GM19438 (cell line): Measurements from ENCODE around the gene TMTC1.

Source experiments
- ATAC-seq: cut with Tn5 transposase; IDR thresholded peaks from one replicate; pipeline ENCODE4 v1.9.1; 2021; ENCODE audit warnings: low read depth; ENCODE audit not compliant: unreplicated experiment

Gene TMTC1

DNA sequence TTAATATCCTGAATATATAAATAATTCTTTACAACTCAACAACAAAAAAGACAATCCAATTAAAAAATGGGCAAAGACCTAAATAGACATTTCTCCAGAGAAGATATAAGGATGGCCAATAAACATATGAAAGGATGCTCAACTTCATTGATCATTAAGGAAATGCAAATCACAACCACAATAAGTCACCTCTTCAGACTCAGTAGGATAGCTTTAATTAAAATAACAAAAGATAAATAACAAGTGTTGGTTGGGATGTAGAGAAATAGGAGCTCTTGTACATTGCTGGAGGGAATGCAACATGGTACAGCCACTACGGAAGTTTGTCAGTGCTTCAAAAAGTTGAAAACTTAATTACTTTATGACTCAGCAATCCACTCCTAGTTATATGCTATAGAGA is 156.5 kb downstream of the TMTC1 start:
- no peak for ATAC-seq

DNA sequence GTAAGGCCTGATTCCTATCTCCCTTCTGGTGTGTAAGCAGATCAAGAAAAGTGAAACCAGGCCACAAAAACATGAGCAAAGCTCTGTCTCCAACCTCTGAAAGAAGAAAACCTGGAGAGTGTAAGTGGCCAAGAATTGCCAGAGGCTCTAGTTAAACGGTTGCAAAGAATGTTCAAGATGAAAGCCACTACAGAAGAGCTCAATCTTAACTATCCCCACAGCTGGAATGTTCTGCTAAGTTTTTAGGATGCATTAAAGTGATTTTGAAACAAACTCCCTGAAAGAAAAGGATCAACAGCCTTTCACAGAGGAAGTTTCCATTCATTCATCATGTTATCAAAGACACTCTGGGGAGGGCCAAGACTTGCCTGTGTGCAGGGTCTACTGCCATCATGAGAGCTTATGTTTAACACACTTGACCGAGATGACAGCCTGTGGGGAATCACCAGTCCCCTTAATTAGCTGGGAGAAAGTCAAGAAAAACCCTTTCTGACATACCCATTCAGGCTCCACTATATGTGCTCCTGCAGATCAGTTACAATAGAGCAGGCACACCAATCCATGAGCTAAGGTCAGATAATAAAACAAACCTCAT is 158.3 kb downstream of the TMTC1 start:
- ATAC-seq = no peak

DNA sequence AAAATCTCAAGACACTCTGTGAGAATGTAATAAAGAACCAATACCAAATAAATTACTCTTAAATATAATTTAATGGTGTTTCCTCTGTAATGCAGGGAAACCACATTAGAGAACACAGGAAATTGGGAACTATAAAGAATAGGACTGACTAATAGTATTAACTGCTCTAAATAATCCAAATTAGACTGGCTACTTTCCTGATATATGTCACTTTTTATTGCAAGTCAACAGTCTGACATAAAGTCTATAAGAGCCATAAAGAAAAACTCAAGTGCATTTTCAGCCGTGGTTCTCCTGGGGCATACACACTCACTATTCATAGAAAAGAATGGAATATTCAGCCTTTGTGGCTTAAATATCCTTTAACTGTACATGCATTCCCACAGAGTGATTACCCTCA is 161.5 kb downstream of the TMTC1 start:
- ATAC-seq = no peak

DNA sequence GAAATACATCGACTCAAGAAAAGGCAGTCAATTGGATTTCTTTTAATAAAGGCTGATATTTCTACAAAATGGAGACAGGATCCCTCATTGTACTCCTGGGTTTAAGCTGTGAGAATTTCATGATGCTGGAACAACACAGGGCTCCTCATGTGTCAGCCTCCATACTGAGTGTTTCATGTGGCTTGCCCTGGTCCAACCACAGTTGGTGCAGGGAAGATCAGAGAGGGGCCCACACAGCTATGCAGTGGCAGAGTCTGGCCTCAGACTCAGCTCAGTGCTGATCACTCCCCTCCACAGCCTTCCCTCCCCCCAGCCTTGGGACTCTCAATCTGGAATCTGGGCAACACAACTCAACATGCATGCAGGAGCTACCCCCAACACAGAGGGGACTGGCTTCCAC is 163.7 kb downstream of the TMTC1 start:
- no peak for ATAC-seq

DNA sequence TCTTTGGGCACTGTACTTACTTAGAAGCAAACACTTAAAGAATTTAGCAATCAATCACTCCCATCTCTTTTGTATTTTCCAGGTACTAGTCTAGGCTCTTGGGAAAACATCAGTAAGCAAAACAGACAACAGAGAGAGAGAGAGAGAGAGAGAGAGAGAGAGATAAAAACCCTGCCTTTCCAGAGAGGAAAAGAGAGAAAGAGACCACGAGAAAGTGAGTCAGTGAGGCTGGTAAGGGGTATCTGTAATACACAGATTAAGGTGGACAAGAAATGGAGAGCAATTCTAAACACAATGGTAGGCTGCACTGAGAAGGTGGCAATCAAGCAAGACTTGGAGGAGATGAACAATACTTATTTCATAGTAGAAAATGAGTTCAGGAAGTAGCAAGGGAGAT is 166.3 kb downstream of the TMTC1 start:
- no peak for ATAC-seq

DNA sequence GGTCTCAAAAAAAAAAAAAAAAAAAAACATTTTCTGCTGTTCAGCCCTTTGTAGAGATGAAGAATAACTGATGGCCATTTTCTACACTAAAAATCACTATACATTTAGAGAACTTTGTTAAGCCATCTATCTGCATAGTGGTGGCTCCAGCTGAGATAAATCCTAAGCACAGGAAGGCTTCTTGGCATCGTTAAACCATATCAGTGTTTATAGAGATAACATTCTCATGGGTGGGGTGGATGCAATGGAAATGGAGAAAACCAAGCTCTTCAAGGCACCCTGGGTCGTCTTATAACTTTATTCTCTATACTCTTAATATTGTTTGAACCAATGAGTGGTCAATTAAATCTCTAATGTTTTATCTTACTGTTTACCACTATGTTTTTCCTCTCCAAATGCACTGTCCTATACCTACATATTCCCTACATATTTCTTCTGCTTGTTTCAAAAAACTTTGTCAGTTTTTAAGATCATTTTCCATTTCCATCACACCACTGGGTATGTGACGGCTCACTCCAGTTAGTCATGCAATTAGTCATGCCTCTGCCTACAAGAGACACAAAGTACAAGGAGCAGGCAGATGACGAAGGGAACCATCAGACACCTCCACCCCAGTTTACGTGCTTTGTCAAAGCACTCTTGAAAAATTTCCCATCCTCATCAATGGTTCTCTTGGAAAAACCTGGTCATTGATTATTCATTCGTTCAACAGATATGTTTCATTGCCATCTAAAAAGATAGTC is 166.9 kb downstream of the TMTC1 start:
- no peak for ATAC-seq

DNA sequence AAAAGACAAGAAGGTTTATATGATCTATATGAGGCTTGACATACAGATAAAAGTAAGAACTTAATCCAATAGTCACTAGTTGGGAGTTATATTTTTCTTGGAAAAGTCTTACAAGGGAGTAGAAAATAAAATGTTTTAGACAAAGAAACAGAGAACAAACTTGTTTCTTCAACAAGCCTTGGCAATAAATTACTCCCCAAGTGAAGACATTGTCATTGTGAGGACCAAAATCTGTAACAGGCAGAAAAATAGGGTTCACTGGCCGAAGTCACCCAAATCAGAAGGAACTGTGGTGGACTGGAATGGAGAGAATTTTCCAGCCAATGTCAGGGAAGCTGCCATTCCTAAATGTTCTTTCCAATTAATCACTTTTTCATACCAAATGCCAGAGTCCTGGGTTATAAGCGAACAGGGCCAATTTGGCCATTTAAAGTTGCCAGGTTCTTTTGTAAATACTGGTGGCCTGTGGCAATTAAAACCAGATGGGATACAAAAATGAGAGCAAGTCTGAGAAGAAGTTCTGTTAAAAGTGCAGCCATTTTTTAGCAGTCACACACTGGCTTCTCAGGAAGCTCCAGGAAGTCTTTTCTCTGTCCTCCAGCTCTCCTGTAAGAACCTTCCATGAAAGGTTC is 168.9 kb downstream of the TMTC1 start:
- ATAC-seq = no peak

DNA sequence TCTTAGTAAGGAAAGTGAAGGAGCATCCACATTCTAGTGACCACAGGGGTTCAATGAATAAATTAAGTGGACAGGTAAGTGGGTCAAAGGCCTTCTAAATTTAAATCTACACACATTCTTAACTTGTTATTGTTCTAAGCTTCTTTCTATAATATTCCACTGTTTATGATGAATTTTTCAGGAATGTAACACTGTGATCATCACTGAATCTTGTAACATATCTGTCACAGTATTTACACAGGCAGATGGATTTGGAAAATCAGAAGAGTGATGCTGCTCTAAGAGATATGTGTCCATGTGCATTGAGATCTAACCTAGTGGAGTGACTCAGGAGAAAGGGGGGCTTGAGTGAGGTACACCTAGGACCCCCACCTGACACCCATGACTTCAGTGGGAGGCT is 170.8 kb downstream of the TMTC1 start:
- ATAC-seq = no peak

DNA sequence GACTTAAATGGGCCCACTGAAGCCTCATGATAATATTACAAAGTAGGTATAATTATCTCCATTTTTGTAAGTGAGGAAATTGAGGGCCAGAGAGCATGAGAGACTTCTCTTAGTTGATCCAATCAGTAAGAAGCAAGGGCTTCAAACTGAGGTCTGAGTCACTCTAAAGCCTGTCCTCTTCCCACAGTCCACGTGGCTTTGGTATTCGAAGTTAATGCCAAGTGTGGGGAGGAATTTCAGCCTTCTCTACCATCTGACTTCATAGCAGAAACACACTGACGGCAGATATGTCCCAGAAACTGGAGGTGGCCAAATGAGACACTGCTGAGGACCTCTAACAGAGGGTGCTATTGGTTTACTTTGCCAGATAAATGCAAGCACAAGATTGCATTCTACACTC is 171.8 kb downstream of the TMTC1 start:
- no peak for ATAC-seq

DNA sequence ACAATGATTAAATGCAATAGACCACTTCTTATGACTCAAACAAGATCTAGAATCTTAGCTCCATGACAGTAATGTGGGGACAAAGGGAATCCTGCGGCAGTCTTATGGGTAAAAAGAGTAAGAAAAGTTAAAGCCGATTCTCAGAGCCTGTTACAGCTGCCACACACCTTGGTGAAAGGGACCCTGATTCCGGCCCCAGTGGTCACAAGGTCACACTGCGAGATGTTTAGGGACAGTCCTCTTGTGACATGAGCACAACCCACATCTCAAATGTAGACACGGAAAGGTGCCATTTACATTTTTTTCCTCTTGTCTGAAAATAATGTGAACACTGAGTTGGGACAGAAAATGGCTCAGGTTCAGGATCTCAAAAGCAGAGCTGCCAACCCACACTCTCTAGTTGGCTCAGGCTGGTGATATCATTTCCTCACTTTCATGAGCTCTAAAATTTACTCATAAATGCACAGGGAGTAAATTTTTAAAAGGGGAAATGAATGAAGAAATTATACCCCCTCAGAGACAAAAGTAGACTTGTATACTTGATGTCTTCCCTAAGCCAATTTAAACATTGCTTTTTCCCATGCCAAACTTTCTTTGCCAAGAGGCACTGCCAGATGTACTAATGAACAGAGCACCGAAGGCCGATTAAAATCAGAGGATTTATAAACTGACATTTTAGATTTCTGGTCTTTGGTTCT is 173.1 kb downstream of the TMTC1 start:
- no peak for ATAC-seq

DNA sequence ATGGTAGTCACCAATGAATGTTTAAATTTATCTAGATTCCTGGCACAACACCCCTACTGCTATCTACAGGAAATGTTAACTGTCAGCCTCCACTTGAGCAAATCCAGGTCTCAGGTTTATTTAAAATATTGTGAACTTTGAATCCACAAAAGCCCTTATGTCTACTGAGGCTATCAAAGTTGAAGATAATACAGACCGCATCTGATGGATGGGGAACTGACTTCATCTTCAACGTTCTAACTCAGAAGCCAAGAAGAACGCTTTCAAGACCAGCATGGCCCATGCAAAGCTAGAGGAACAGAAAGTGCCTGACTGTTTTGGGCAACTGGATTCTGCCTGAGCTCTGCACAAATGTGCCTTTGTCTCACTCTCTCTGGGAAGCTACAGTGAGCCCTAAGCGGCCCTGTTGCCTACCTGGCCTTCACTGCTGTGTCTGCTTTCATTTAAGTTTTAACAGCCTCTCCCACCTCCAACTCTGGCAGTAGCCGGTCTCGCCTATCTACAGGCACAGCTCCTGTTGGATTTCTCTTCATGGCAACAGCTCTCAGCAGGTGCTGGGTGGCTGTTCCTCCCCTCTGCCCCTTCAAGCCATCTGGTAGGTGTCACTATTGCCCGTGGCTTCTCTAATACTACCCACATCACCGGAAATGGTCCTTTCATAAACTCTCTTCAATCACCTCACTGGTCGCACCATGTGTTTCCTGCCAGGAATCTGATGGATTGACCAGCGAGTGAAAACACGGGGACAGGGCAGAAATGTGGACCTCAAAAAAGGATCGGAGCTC is 174.1 kb downstream of the TMTC1 start:
- ATAC-seq = no peak

DNA sequence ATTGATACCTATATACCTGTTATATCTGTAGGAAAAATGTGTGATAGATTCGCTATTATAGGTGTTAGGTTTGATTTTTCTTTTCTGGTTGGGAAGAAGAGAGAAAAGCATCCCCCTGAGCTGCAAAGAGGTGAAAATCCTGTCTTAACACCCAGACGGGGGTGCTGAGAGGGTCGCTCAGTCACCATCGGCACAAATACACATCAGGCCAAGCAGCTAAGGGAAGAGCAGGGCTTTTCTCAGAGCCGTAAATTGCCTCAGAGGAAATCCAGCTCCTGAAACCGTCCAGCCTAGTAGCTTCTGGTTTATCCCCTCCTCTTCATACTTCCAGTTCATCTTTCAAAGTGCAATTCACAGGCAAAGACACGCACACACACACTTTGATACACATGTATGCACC is 175.2 kb downstream of the TMTC1 start:
- ATAC-seq = no peak

DNA sequence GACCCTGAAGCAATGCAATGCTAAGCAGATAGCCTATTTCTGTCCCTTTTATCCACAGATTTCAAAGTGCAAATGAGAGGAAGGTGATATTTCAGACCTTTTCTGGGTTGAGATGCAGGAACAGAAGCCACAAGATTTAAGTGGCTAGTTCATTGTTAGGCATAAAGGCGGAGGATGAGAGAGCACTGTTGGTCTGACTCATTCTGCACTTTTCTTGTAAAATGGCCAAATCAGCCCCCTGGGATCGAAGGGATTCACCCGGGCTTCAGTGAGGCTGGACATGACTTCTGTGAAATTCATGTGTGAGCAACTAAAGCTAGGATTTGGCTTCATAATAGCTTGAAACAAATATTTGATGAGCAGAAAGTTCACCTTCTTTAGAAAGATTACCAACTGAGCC is 184.4 kb downstream of the TMTC1 start:
- ATAC-seq = no peak

DNA sequence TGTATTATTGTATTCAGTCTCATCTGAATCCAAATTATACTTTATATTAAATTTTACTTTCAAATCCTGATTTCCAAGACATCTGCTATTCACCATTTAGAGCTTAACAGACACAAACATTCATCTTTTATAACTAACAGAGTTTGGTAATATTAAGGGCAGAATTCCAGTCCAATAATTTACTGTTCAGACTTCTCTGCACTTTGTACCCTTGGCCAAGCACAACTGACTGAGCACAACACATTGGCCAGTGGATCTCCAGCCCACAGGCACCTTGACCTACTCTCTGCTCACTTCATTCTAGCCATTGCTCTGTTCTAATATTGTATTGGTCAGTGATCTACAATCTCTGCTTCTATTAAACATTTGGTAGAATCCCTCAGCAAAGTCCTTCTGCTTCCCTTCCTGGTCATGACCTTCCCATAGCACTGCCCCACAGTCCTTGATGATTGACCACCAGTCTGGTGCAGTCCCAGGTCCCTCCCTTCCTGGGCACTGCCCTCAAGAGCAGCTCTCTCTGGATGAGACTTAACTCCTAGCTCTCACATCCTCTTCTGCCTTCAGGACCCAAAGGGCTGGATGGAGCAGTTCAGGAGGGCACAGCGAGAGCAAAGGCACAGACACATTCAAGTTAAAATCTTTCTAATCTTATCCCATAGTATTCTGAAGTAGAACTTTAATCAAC is 188.5 kb downstream of the TMTC1 start:
- ATAC-seq = no peak

DNA sequence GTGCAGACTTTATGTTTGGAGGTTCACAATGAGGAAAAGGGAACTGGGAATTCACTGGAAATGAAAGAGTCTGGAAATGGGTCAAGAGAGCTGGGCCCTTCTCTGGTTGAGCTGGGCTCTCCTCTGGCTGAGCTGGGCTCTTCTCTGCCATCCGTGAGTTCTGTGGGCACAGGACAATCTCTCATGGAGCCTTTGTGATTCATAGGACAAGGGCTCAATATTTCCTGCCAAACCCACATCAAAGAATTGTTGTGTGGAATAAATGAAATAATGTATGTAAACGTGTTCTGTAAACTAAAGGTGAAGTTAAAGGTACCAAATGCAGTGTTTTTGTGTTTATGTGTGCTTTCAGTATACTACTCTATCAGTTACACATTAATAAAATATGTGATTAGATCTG is 190.7 kb downstream of the TMTC1 start:
- ATAC-seq = no peak

DNA sequence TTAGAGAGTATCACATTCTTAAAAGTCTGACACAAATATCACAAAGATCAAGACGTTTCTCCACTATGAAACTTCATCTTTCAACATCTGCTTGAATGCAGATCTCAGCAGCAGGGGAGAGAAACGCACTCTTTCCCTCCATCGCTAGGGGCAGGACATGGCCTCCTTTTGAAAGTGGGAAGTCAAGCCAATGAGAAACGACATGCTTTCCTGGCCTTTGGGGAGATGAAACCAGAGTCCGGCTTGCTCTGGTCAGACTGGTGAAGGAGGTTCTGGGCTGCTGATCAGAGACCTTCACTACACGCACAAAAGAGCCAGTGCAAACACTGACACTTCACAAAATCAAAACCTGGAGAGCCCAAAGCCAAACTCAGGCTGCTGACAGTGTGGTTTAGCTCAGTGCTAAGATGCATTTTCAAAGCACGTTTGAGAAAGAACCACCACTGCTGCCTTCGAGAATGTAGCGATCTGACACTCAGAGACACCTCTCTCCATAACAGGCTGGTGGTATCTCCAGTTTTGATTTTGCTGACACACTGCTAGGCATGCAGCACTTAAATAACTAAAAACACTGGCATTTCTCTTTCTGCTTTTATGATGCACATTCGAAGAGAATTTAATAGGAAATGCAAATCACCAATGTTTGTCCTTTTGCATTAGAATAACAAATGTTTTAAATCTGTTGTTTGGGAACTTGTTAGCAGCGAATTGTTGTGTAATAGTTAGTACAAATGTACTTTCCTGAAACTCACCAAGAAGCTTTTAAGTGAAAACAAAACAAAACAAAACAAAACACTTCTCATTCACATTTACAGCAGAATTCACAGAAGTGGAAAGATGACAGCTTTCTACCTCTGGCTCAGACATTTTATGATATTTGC is 192.4 kb downstream of the TMTC1 start:
- no peak for ATAC-seq

DNA sequence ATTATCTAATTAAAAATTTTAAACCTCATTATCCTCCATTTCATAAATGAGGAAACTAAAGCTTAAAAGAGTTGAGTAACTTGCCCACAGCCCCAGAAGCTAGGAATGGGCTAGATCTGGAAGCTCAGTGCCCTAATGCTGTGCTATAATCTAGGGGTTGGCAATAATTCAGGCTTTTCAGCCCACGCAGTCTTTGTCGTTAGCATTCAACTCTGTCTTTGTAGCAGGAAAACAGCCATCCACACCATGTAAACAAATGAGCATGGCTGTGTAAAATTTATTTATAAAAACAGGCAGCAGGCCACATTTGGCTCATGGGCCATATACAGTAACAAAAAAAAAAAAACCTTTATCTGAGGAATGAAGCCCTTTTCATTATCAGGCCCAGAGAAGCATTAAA is 193.9 kb downstream of the TMTC1 start:
- ATAC-seq = no peak

DNA sequence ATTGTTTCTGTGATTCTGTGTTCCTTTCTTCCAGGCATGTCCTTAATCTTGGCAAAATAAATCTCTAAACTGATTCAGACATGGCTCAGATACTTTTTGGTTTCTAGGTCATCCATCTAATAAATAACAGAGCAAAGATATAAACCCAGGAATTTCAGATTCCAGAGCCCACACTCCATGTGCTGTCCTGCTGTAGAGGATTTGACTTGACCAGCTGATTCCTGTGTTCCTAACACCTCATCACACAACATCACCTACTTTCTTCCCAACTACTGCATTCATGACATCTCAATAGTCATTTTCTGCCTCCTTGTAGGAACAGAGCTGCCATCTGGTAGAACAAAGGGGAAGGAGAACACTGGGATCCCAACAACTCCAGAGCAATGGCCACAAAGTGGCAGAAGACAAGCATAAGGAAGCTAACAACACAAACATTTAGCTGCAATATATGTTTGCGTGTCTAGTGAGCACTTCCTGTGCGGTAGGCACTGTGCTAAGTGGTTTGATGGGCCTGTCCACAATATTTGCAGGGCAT is 194.4 kb downstream of the TMTC1 start:
- no peak for ATAC-seq

DNA sequence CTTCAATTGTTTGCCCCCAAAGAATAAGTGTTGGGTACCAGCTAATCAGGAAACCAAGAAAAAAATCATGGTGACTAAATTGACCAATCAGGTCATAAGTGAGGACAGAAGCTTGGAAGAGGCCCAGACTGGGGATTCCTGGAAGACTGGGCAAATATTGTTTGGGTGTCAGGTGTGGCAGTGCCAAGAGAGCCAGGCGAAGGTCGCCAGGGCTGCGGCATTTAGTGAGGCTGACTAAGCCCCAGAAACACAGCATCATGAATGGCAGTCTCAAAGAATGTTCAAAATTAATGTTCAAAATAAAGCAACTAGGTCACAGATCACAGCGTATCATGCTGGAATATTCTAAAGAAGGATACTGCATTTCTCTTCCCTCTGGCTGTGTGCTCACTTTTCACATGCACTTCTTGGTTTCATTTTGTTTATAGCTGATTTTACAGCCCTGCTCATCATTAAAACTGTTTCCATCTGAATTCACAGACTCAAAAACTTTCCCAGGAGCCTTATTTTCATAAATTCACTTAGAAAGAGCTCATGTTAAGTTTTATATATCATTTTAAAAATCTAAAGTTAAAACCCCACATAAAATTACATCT is 201.0 kb downstream of the TMTC1 start:
- ATAC-seq = no peak
